ENCODE measurements around the gene ZNF22.

Gene ZNF22

DNA sequence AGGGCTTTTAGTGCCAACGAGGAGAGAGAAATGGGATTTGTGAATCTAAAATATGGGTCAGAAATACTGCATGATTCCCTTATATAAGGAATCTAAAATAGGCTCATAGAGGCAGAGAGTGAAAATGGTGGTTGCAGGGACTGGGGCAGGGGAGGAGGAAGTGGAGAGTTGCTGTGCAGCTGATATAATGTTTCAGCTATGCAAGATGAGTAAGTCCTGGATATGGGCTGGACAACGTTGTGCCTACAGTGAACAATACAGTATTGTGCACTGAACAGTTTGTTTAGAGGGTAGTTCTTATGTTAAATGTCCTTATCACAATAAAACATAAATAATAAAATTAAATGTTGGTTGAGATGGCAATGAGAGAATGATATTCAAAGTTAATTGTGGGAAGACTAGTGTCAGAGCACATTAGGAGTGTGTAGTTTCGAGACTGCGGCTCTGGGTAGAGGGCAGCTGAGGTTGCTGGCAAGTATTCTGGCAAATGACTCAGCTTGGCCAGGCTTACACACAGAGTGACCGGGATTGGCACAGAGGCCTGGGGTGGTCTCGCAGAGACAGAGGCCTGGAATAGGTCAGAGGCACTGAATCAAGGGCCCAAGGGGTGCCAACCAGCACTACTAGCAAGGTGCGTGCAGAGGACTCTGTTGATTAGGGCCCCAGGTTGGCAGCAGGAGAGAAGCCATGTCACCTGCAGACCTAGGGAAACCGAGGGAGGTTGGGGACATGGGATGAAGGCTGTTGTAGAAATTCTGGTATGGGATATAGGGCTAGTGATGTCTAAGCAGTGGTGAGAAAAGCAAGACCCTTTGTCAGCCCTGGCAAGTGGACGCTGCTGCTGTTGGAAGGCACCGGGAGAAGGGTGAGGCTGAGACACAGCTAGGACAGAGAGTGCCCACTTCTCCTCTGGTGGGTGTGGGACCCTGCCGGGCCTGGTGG, 19.3 kb upstream of the ZNF22 start:
- Histone ChIP-seq H3K27me3 (ENCODE audit: control insufficient read depth, insufficient read depth, low read length) (peaks cover 3% of the 10 kb centered on the region), H3K9ac (ENCODE audit: low read length) (peak overlapping the region; percentile 91), H3K9me3 (ENCODE audit: control insufficient read depth, low read length) (no peaks in the 10 kb centered on the region), H3K4me1 (ENCODE audit: control insufficient read depth, insufficient read depth, low read length) (peaks cover 71% of the 10 kb centered on the region), H3K36me3 (ENCODE audit: control insufficient read depth, insufficient read depth, low read length) (no peaks in the 10 kb centered on the region), H3K4me3 (ENCODE audit: low read length) (peak overlapping the region; percentile 9)

DNA sequence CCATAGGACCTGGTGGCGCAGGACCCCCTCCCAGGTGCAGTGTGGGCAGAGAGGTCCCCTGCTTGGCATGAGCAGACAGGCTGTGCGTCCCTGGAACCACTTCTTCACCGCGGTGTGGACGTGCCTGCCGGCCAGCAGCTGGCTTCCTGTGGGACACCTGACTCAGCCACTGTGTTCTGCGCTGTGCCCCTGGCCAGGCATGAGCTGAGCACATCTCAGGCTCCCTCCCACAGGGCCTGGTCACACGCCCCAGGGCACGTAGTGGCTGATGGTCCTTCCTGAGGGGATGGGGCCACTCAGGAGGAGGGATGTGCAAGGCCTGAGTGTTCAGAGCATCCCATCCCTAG, 18.6 kb upstream of the ZNF22 start:
- H3K4me1 ChIP-seq (ENCODE audit: control insufficient read depth, insufficient read depth, low read length) = peaks cover 65% of the 10 kb centered on the region
- H3K27me3 ChIP-seq (ENCODE audit: control insufficient read depth, insufficient read depth, low read length) = no peaks in the 10 kb centered on the region
- H3K4me3 ChIP-seq (ENCODE audit: low read length) = no peak overlapping the region
- peak overlapping the region; percentile 91 for H3K9ac ChIP-seq (ENCODE audit: low read length)
- H3K9me3 ChIP-seq (ENCODE audit: control insufficient read depth, low read length) = no peaks in the 10 kb centered on the region
- H3K36me3 ChIP-seq (ENCODE audit: control insufficient read depth, insufficient read depth, low read length) = no peaks in the 10 kb centered on the region

DNA sequence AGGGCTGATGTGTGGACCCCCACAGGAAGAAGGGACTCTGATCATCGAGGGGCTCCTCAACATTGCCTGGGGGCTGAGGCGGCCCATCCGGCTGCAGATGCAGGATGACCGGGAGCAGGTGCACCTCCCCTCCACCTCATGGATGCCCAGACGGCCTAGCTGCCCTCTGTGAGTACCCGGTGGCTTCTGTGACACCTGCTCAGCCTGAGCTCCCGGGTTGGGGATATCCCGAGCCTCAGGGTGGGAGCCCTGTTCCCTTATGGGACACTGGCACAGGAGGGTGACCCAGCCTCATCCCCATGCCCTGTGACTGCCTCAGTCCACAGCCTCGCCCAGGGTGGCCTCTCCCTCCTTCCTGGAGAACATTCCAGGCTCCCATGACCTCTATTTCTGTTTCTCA, 18.2 kb upstream of the ZNF22 start:
- H3K4me3 ChIP-seq (ENCODE audit: low read length) = no peak overlapping the region
- no peaks in the 10 kb centered on the region for H3K9me3 ChIP-seq (ENCODE audit: control insufficient read depth, low read length)
- H3K9ac ChIP-seq (ENCODE audit: low read length) = peak overlapping the region; percentile 91
- H3K36me3 ChIP-seq (ENCODE audit: control insufficient read depth, insufficient read depth, low read length) = no peaks in the 10 kb centered on the region
- H3K27me3 ChIP-seq (ENCODE audit: control insufficient read depth, insufficient read depth, low read length) = no peaks in the 10 kb centered on the region
- peaks cover 61% of the 10 kb centered on the region for H3K4me1 ChIP-seq (ENCODE audit: control insufficient read depth, insufficient read depth, low read length)

DNA sequence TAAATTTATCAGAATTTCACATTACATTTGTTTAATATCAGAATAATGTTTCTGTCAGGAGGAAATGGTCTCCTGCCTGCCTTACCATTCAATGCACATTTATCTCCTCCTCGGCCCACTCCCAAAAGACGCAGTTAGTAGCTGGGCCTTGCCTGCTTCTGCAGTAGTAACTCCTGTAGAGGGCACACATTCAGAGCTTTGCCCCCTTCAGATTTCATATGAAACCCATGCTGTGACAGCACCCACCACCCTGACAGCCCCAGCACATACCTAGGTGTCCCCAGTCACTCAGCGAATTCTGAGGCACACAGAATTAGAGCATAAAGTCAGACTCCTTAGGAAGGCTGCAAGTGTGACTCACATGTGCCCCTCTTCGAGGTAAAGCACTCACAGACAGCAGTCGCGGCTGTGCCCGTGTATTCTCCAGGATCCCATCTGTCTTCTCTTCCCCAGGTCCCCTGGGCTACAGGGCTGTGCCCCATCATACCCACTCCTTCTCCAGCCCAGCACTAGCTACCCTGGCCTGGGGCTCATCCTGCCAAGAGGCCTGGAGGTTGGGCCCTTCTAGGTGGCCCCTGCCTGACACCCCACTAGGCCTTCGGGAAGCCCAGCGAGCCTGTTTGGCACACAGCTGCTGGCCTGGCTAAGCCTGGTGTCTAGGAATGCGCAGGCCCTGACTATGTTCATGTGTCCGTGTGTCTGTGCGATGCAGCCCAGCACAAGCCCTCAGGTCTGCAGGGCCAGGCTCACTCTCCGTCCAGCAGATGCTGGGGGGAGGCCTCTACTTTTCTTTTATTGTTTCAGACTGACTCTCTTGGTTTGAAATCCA, 17.4 kb upstream of the ZNF22 start:
- Histone ChIP-seq H3K36me3 (ENCODE audit: control insufficient read depth, insufficient read depth, low read length) (no peaks in the 10 kb centered on the region), H3K9ac (ENCODE audit: low read length) (no peak overlapping the region), H3K4me1 (ENCODE audit: control insufficient read depth, insufficient read depth, low read length) (peaks cover 56% of the 10 kb centered on the region), H3K9me3 (ENCODE audit: control insufficient read depth, low read length) (no peaks in the 10 kb centered on the region), H3K27me3 (ENCODE audit: control insufficient read depth, insufficient read depth, low read length) (no peaks in the 10 kb centered on the region), H3K4me3 (ENCODE audit: low read length) (no peak overlapping the region)

DNA sequence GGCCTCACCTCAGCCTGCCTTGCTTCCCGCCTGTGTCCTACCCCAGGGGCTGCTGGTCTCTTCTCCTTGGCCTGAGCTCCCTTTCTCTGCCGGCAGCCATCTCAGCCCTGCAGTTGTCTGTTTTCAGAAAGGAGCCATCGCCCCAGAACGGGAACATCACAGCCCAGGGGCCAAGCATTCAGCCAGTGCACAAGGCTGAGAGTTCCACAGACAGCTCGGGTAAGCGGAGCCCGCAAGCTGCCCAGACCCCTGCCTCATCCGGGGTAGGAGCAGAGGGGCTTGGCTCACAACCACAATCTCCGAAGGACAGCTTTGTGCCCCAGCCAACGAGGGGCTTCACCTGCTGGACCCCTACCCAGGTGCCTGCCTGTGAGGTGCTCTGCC, 16.8 kb upstream of the ZNF22 start:
- Histone ChIP-seq H3K36me3 (ENCODE audit: control insufficient read depth, insufficient read depth, low read length) (no peaks in the 10 kb centered on the region), H3K4me1 (ENCODE audit: control insufficient read depth, insufficient read depth, low read length) (peaks cover 51% of the 10 kb centered on the region), H3K4me3 (ENCODE audit: low read length) (no peak overlapping the region), H3K9me3 (ENCODE audit: control insufficient read depth, low read length) (no peaks in the 10 kb centered on the region), H3K9ac (ENCODE audit: low read length) (no peak overlapping the region), H3K27me3 (ENCODE audit: control insufficient read depth, insufficient read depth, low read length) (no peaks in the 10 kb centered on the region)

- Histone ChIP-seq H3K36me3 (ENCODE audit: control insufficient read depth, insufficient read depth, low read length) (no peaks in the 10 kb centered on the region), H3K9ac (ENCODE audit: low read length) (no peak overlapping the region), H3K9me3 (ENCODE audit: control insufficient read depth, low read length) (no peaks in the 10 kb centered on the region), H3K27me3 (ENCODE audit: control insufficient read depth, insufficient read depth, low read length) (no peaks in the 10 kb centered on the region), H3K4me3 (ENCODE audit: low read length) (no peak overlapping the region), H3K4me1 (ENCODE audit: control insufficient read depth, insufficient read depth, low read length) (peaks cover 43% of the 10 kb centered on the region)
These were observed 16.0 kb upstream of the ZNF22 start for GRCh38 chr10:44984671-44985101.

DNA sequence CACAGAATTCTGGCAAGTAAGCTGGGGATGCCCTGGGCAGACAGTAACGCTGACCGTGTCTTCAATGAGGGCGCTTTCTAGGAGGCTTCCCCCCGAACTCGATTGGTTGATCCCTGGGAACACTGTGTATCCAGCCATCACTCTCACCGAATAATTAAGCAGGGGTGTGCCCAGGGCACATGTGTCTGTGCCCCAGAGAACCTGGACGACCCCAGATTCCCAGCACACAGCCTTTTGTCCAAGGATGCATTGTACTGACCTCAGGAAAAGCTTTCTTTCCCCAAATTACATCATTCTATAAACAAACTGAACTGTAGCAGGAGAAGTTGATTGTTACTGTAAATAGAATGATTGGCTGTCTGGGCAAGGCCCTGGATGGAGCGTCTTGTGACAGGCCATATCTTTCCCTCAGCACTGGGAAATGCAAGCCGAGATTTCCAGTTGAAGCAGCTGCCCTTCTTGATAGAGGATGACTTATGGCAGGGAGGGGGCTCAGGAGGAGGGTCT, 15.5 kb upstream of the ZNF22 start:
- H3K36me3 ChIP-seq (ENCODE audit: control insufficient read depth, insufficient read depth, low read length) = no peaks in the 10 kb centered on the region
- H3K4me3 ChIP-seq (ENCODE audit: low read length) = no peak overlapping the region
- H3K9ac ChIP-seq (ENCODE audit: low read length) = no peak overlapping the region
- peaks cover 42% of the 10 kb centered on the region for H3K4me1 ChIP-seq (ENCODE audit: control insufficient read depth, insufficient read depth, low read length)
- no peaks in the 10 kb centered on the region for H3K27me3 ChIP-seq (ENCODE audit: control insufficient read depth, insufficient read depth, low read length)
- H3K9me3 ChIP-seq (ENCODE audit: control insufficient read depth, low read length) = no peaks in the 10 kb centered on the region

- Histone ChIP-seq H3K9ac (ENCODE audit: low read length) (no peak overlapping the region), H3K36me3 (ENCODE audit: control insufficient read depth, insufficient read depth, low read length) (no peaks in the 10 kb centered on the region), H3K4me3 (ENCODE audit: low read length) (no peak overlapping the region), H3K9me3 (ENCODE audit: control insufficient read depth, low read length) (no peaks in the 10 kb centered on the region), H3K4me1 (ENCODE audit: control insufficient read depth, insufficient read depth, low read length) (peaks cover 40% of the 10 kb centered on the region), H3K27me3 (ENCODE audit: control insufficient read depth, insufficient read depth, low read length) (no peaks in the 10 kb centered on the region)
These were observed 14.5 kb upstream of the ZNF22 start for GRCh38 chr10:44986179-44986578.

DNA sequence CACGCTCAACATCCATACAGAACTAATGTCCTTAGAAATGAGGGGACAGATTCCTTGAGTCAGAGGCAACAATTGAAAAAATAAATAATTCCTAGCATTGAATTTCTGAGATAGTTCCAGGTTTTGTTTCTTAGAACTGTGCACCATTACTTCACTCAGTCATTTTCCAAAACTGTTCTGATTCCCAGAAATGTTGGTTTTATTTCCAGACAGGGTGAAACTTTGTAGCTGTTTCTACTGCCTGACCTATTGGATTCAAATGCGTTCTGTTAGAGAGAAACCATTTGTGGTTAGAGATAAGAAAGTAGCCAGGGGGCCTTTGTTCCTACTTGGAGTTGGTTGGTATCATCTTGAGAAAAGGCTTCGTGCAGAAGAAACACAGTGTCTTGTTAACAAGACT, 14.1 kb upstream of the ZNF22 start:
- Histone ChIP-seq H3K4me3 (ENCODE audit: low read length) (no peak overlapping the region), H3K27me3 (ENCODE audit: control insufficient read depth, insufficient read depth, low read length) (no peaks in the 10 kb centered on the region), H3K36me3 (ENCODE audit: control insufficient read depth, insufficient read depth, low read length) (no peaks in the 10 kb centered on the region), H3K9me3 (ENCODE audit: control insufficient read depth, low read length) (no peaks in the 10 kb centered on the region), H3K9ac (ENCODE audit: low read length) (no peak overlapping the region), H3K4me1 (ENCODE audit: control insufficient read depth, insufficient read depth, low read length) (peaks cover 35% of the 10 kb centered on the region)

DNA sequence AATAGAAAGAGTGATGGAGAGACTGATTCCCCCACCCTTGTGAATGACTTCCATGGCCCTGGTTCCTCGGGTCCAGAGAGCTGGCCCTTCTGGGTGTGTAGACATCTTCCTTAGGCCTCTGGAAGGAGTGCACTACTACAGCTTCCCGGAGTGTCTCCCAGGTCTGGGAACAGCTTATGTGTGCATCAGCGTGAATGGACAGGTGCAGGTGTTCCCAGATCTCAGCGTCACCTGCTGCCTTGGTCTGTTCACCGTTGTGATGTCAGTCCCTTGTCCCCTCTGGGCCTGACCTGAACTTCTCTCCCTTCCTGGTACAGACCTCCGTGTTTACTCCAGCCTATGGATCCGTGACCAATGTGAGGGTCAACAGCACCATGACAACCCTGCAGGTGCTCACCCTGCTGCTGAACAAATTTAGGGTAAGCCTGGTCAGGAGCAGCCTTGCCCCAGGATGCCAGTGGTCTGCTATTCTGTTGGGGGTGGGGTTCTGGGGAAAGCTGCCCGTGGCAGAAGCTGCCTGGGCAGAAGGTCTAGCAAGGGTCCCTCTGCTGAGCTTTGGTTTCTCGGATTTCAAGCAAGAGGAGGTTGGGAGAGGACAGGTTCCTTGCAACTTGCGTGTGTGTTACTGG, 11.7 kb upstream of the ZNF22 start:
- Histone ChIP-seq H3K27me3 (ENCODE audit: control insufficient read depth, insufficient read depth, low read length) (no peaks in the 10 kb centered on the region), H3K9ac (ENCODE audit: low read length) (no peak overlapping the region), H3K9me3 (ENCODE audit: control insufficient read depth, low read length) (no peaks in the 10 kb centered on the region), H3K36me3 (ENCODE audit: control insufficient read depth, insufficient read depth, low read length) (no peaks in the 10 kb centered on the region), H3K4me3 (ENCODE audit: low read length) (no peak overlapping the region), H3K4me1 (ENCODE audit: control insufficient read depth, insufficient read depth, low read length) (peaks cover 22% of the 10 kb centered on the region)

GRCh38 chr10:44989597-44990301, 11.0 kb upstream of the ZNF22 start:
- no peak overlapping the region for H3K4me3 ChIP-seq (ENCODE audit: low read length)
- H3K4me1 ChIP-seq (ENCODE audit: control insufficient read depth, insufficient read depth, low read length) = peaks cover 24% of the 10 kb centered on the region
- H3K9me3 ChIP-seq (ENCODE audit: control insufficient read depth, low read length) = no peaks in the 10 kb centered on the region
- no peaks in the 10 kb centered on the region for H3K36me3 ChIP-seq (ENCODE audit: control insufficient read depth, insufficient read depth, low read length)
- H3K9ac ChIP-seq (ENCODE audit: low read length) = no peak overlapping the region
- no peaks in the 10 kb centered on the region for H3K27me3 ChIP-seq (ENCODE audit: control insufficient read depth, insufficient read depth, low read length)
